Measurements from ENCODE around the gene MAP2.

Gene MAP2

GRCh38 chr2:209411718-209412117 lies 12.1 kb upstream of the MAP2 start:
- no peak overlapping the region for H2BK5ac ChIP-seq (ENCODE audit: low read depth, low read length, poor library complexity, severe bottlenecking)
- no peaks in the 10 kb centered on the region for H3K36me3 ChIP-seq (ENCODE audit: control insufficient read depth in 1 of 2, insufficient read depth in 2 of 2, low read depth in 1 of 2, low read length in 2 of 2)
- no peak overlapping the region for H3K23ac ChIP-seq (ENCODE audit: low read length in 2 of 2)
- H2AFZ ChIP-seq (ENCODE audit: low read depth, low read length) = no peak overlapping the region
- H3K27me3 ChIP-seq (ENCODE audit: control insufficient read depth in 1 of 2, insufficient read depth in 1 of 2, low read length in 2 of 2) = no peaks in the 10 kb centered on the region
- no peak overlapping the region for H2AK5ac ChIP-seq (ENCODE audit: low read length, severe bottlenecking)
- H3K4me1 ChIP-seq (ENCODE audit: control insufficient read depth, insufficient read depth, low read depth, low read length) = no peaks in the 10 kb centered on the region
- no peak overlapping the region for H4K91ac ChIP-seq (ENCODE audit: low read length)
- DNase-seq = peak; percentile 18
- H2BK15ac ChIP-seq (ENCODE audit: low read depth, poor library complexity, severe bottlenecking) = no peak overlapping the region
- no peak overlapping the region for H3K4ac ChIP-seq (ENCODE audit: low read depth in 1 of 2, low read length in 2 of 2)
- H3K4me3 ChIP-seq (ENCODE audit: insufficient read depth in 1 of 2, low read depth in 1 of 2, low read length in 2 of 2) = no peak overlapping the region
- H3K9ac ChIP-seq (ENCODE audit: low read length) = no peak overlapping the region
- H3K14ac ChIP-seq (ENCODE audit: low read length in 2 of 2) = no peak overlapping the region
- H3K4me2 ChIP-seq (ENCODE audit: low read length, poor library complexity, severe bottlenecking) = no peak overlapping the region
- H3K27ac ChIP-seq (ENCODE audit: low read length, poor library complexity, severe bottlenecking) = no peak overlapping the region
- H4K8ac ChIP-seq (ENCODE audit: low read length) = no peak overlapping the region
- no peak overlapping the region for H2BK120ac ChIP-seq (ENCODE audit: low read depth, low read length)
- H3K18ac ChIP-seq (ENCODE audit: low read depth in 1 of 2, low read length in 2 of 2) = no peak overlapping the region
- WGBS = 85% methylated on average over 3 of the region's 4 CpGs
- no peak overlapping the region for H2BK12ac ChIP-seq (ENCODE audit: low read length in 2 of 2)
- no peaks in the 10 kb centered on the region for H3K79me1 ChIP-seq (replicated peaks; ENCODE audit: low read length, poor library complexity, severe bottlenecking)
- peaks cover 20% of the 10 kb centered on the region for H3K9me3 ChIP-seq (ENCODE audit: control insufficient read depth, low read length)

GRCh38 chr2:209413311-209414014 lies 10.4 kb upstream of the MAP2 start:
- H3K9me3 ChIP-seq (ENCODE audit: control insufficient read depth, low read length) = peaks cover 20% of the 10 kb centered on the region
- H2BK5ac ChIP-seq (ENCODE audit: low read depth, low read length, poor library complexity, severe bottlenecking) = no peak overlapping the region
- no peak overlapping the region for H3K18ac ChIP-seq (ENCODE audit: low read depth in 1 of 2, low read length in 2 of 2)
- H3K9ac ChIP-seq (ENCODE audit: low read length) = no peak overlapping the region
- H3K23ac ChIP-seq (ENCODE audit: low read length in 2 of 2) = no peak overlapping the region
- no peak overlapping the region for H3K4me2 ChIP-seq (ENCODE audit: low read length, poor library complexity, severe bottlenecking)
- H2AK5ac ChIP-seq (ENCODE audit: low read length, severe bottlenecking) = no peak overlapping the region
- no peak overlapping the region for H4K8ac ChIP-seq (ENCODE audit: low read length)
- H2BK15ac ChIP-seq (ENCODE audit: low read depth, poor library complexity, severe bottlenecking) = no peak overlapping the region
- H2AFZ ChIP-seq (ENCODE audit: low read depth, low read length) = no peak overlapping the region
- no peak overlapping the region for H2BK12ac ChIP-seq (ENCODE audit: low read length in 2 of 2)
- WGBS = no CpG with 5 or more reads among the region's 1 CpG
- H2BK120ac ChIP-seq (ENCODE audit: low read depth, low read length) = no peak overlapping the region
- no peak overlapping the region for H3K4ac ChIP-seq (ENCODE audit: low read depth in 1 of 2, low read length in 2 of 2)
- H3K14ac ChIP-seq (ENCODE audit: low read length in 2 of 2) = no peak overlapping the region
- no peak overlapping the region for H3K27ac ChIP-seq (ENCODE audit: low read length, poor library complexity, severe bottlenecking)
- no peaks in the 10 kb centered on the region for H3K36me3 ChIP-seq (ENCODE audit: control insufficient read depth in 1 of 2, insufficient read depth in 2 of 2, low read depth in 1 of 2, low read length in 2 of 2)
- no peaks in the 10 kb centered on the region for H3K27me3 ChIP-seq (ENCODE audit: control insufficient read depth in 1 of 2, insufficient read depth in 1 of 2, low read length in 2 of 2)
- no peak for DNase-seq
- no peak overlapping the region for H3K4me3 ChIP-seq (ENCODE audit: insufficient read depth in 1 of 2, low read depth in 1 of 2, low read length in 2 of 2)
- no peaks in the 10 kb centered on the region for H3K79me1 ChIP-seq (replicated peaks; ENCODE audit: low read length, poor library complexity, severe bottlenecking)
- no peaks in the 10 kb centered on the region for H3K4me1 ChIP-seq (ENCODE audit: control insufficient read depth, insufficient read depth, low read depth, low read length)
- H4K91ac ChIP-seq (ENCODE audit: low read length) = no peak overlapping the region

- no peak overlapping the region for H3K4ac ChIP-seq (ENCODE audit: low read depth in 1 of 2, low read length in 2 of 2)
- no peak overlapping the region for H4K8ac ChIP-seq (ENCODE audit: low read length)
- no peak overlapping the region for H2AK5ac ChIP-seq (ENCODE audit: low read length, severe bottlenecking)
- H3K4me1 ChIP-seq (ENCODE audit: control insufficient read depth, insufficient read depth, low read depth, low read length) = no peaks in the 10 kb centered on the region
- H3K9me3 ChIP-seq (ENCODE audit: control insufficient read depth, low read length) = peaks cover 10% of the 10 kb centered on the region
- H3K36me3 ChIP-seq (ENCODE audit: control insufficient read depth in 1 of 2, insufficient read depth in 2 of 2, low read depth in 1 of 2, low read length in 2 of 2) = no peaks in the 10 kb centered on the region
- no peak overlapping the region for H3K9ac ChIP-seq (ENCODE audit: low read length)
- no peak overlapping the region for H3K4me2 ChIP-seq (ENCODE audit: low read length, poor library complexity, severe bottlenecking)
- no peak overlapping the region for H2BK120ac ChIP-seq (ENCODE audit: low read depth, low read length)
- no peak overlapping the region for H2BK5ac ChIP-seq (ENCODE audit: low read depth, low read length, poor library complexity, severe bottlenecking)
- H3K4me3 ChIP-seq (ENCODE audit: insufficient read depth in 1 of 2, low read depth in 1 of 2, low read length in 2 of 2) = no peak overlapping the region
- H3K14ac ChIP-seq (ENCODE audit: low read length in 2 of 2) = no peak overlapping the region
- H3K79me1 ChIP-seq (replicated peaks; ENCODE audit: low read length, poor library complexity, severe bottlenecking) = no peaks in the 10 kb centered on the region
- H2BK12ac ChIP-seq (ENCODE audit: low read length in 2 of 2) = no peak overlapping the region
- no peak overlapping the region for H3K18ac ChIP-seq (ENCODE audit: low read depth in 1 of 2, low read length in 2 of 2)
- H3K23ac ChIP-seq (ENCODE audit: low read length in 2 of 2) = no peak overlapping the region
- H2BK15ac ChIP-seq (ENCODE audit: low read depth, poor library complexity, severe bottlenecking) = no peak overlapping the region
- H3K27ac ChIP-seq (ENCODE audit: low read length, poor library complexity, severe bottlenecking) = no peak overlapping the region
- no peak overlapping the region for H2AFZ ChIP-seq (ENCODE audit: low read depth, low read length)
- DNase-seq = no peak
- H4K91ac ChIP-seq (ENCODE audit: low read length) = no peak overlapping the region
- H3K27me3 ChIP-seq (ENCODE audit: control insufficient read depth in 1 of 2, insufficient read depth in 1 of 2, low read length in 2 of 2) = peaks cover 0 to 3% of the 10 kb centered on the region in 2 experiments
These were observed 6.9 kb upstream of the MAP2 start for GRCh38 chr2:209416913-209417312.

GRCh38 chr2:209422191-209422754 lies 1.6 kb upstream of the MAP2 start:
- Histone ChIP-seq H3K4me2 (ENCODE audit: low read length, poor library complexity, severe bottlenecking) (no peak overlapping the region), H3K23ac (ENCODE audit: low read length in 2 of 2) (no peak overlapping the region), H2BK120ac (ENCODE audit: low read depth, low read length) (no peak overlapping the region), H3K4me3 (ENCODE audit: insufficient read depth in 1 of 2, low read depth in 1 of 2, low read length in 2 of 2) (no peak overlapping the region), H3K9ac (ENCODE audit: low read length) (no peak overlapping the region), H3K4me1 (ENCODE audit: control insufficient read depth, insufficient read depth, low read depth, low read length) (peaks cover 7% of the 10 kb centered on the region), H2BK15ac (ENCODE audit: low read depth, poor library complexity, severe bottlenecking) (no peak overlapping the region), H2BK5ac (ENCODE audit: low read depth, low read length, poor library complexity, severe bottlenecking) (no peak overlapping the region), H3K14ac (ENCODE audit: low read length in 2 of 2) (no peak overlapping the region), H2AK5ac (ENCODE audit: low read length, severe bottlenecking) (no peak overlapping the region), H2AFZ (ENCODE audit: low read depth, low read length) (no peak overlapping the region), H4K8ac (ENCODE audit: low read length) (no peak overlapping the region), H3K27me3 (ENCODE audit: control insufficient read depth in 1 of 2, insufficient read depth in 1 of 2, low read length in 2 of 2) (peaks cover 0 to 7% of the 10 kb centered on the region in 2 experiments), H3K27ac (ENCODE audit: low read length, poor library complexity, severe bottlenecking) (no peak overlapping the region), H3K79me1 (replicated peaks; ENCODE audit: low read length, poor library complexity, severe bottlenecking) (no peaks in the 10 kb centered on the region), H3K9me3 (ENCODE audit: control insufficient read depth, low read length) (no peaks in the 10 kb centered on the region), H3K18ac (ENCODE audit: low read depth in 1 of 2, low read length in 2 of 2) (no peak overlapping the region), H3K36me3 (ENCODE audit: control insufficient read depth in 1 of 2, insufficient read depth in 2 of 2, low read depth in 1 of 2, low read length in 2 of 2) (no peaks in the 10 kb centered on the region), H2BK12ac (ENCODE audit: low read length in 2 of 2) (no peak overlapping the region), H3K4ac (ENCODE audit: low read depth in 1 of 2, low read length in 2 of 2) (no peak overlapping the region), H4K91ac (ENCODE audit: low read length) (no peak overlapping the region)
- no peak for DNase-seq
- 89% methylated on average over 5 of the region's 6 CpGs for WGBS
